IMR-90 (cell line): ENCODE measurements around the gene DCANP1. TPM values are rescaled to one million over a fixed set of nuclear protein-coding genes. Genes with fewer than 3 reads are reported as not detected.

Experiments used
- ATAC-seq: fragments of 200-7000 bp; cut with Tn5 transposase; 2 replicates; pipeline ENCODE4 v1.9.1; 2020; ENCODE audit warnings: low read depth, mild to moderate bottlenecking, moderate library complexity
- BruUV-seq: library from RNA; stranded (reverse); fragments of 400-500 nt; replicated peaks from 2 replicates; lab custom pipeline; 2021; lab: Mats Ljungman, UMichigan
- CTCF ChIA-PET: fragments of 300-600 bp; formaldehyde crosslinking; extraction: SDS; loops from one replicate; lab custom pipeline; 2021; ENCODE audit warnings: antibody characterized with exemption; lab: Yijun Ruan, JAX
- POLR2A ChIA-PET: fragments of 300-600 bp; sonication (Branson Sonifier 250); formaldehyde crosslinking; loops from one replicate; lab custom pipeline; 2022; ENCODE audit warnings: antibody characterized with exemption; ENCODE audit not compliant: unreplicated experiment; lab: Charles Lee
- DNase-seq: peaks from one replicate; pipeline ENCODE4 v3.0.0; 2013
- H2AFZ ChIP-seq: replicated peaks from 2 replicates; pipeline ENCODE3; 2013; ENCODE audit warnings: low read length, mild to moderate bottlenecking; ENCODE audit not compliant: poor library complexity
- H2AK5ac ChIP-seq: 2 replicates; pipeline ENCODE4 v1.6.1; 2013; ENCODE audit warnings: low read depth, low read length, inconsistent platforms
- H2AK9ac ChIP-seq: replicated peaks from 2 replicates; pipeline ENCODE3; 2013; ENCODE audit warnings: mild to moderate bottlenecking, low read depth, low read length, moderate library complexity; ENCODE audit not compliant: poor library complexity
- H2BK120ac ChIP-seq: 2 replicates; pipeline ENCODE4 v1.6.1; 2013; ENCODE audit warnings: low read depth, low read length, inconsistent platforms
- H2BK15ac ChIP-seq: 3 replicates; pipeline ENCODE4 v1.6.1; 2013; ENCODE audit warnings: low read depth, low read length, inconsistent platforms
- H2BK20ac ChIP-seq: 2 replicates; pipeline ENCODE4 v1.6.1; 2013; ENCODE audit warnings: low read depth, mild to moderate bottlenecking, inconsistent platforms, low read length, moderate library complexity
- H2BK5ac ChIP-seq: 2 replicates; pipeline ENCODE4 v1.6.1; 2013; ENCODE audit warnings: mild to moderate bottlenecking, low read depth, low read length, inconsistent platforms; ENCODE audit not compliant: poor library complexity, severe bottlenecking
- H3K14ac ChIP-seq: replicated peaks from 2 replicates; pipeline ENCODE4 v1.6.1; 2013; ENCODE audit warnings: low read depth, low read length, inconsistent platforms
- H3K18ac ChIP-seq: 2 replicates; pipeline ENCODE4 v1.6.1; 2013; ENCODE audit warnings: low read depth, low read length, control low read depth
- H3K23ac ChIP-seq: 2 replicates; pipeline ENCODE4 v1.6.1; 2013; ENCODE audit warnings: low read depth, low read length, inconsistent platforms
- H3K27ac ChIP-seq: 2 replicates; pipeline ENCODE4 v1.5.1; 2013; ENCODE audit warnings: mild to moderate bottlenecking, control low read depth, low read length; ENCODE audit not compliant: insufficient read depth
- H3K27me3 ChIP-seq: 2 replicates; pipeline ENCODE4 v1.6.1; 2013; ENCODE audit warnings: low read length; ENCODE audit not compliant: control insufficient read depth, insufficient read depth
- H3K36me3 ChIP-seq: 2 replicates; pipeline ENCODE4 v1.6.1; 2013; ENCODE audit warnings: low read length, mixed read lengths; ENCODE audit not compliant: control insufficient read depth, insufficient read depth
- H3K4ac ChIP-seq: 2 replicates; pipeline ENCODE4 v1.6.1; 2013; ENCODE audit warnings: low read depth, low read length, inconsistent platforms
- H3K4me1 ChIP-seq: 2 replicates; pipeline ENCODE4 v1.6.1; 2013; ENCODE audit warnings: low read length, mixed read lengths; ENCODE audit not compliant: control insufficient read depth, insufficient read depth
- H3K4me2 ChIP-seq: 2 replicates; pipeline ENCODE4 v1.6.1; 2013; ENCODE audit warnings: low read depth, mild to moderate bottlenecking, control low read depth, low read length, moderate library complexity
- H3K4me3 ChIP-seq: 2 replicates; pipeline ENCODE4 v1.5.1; 2013; ENCODE audit warnings: low read depth, mild to moderate bottlenecking, control low read depth, low read length, moderate library complexity; ENCODE audit not compliant: insufficient read depth
- H3K56ac ChIP-seq: 2 replicates; pipeline ENCODE4 v1.6.1; 2013; ENCODE audit warnings: low read length, inconsistent platforms; ENCODE audit not compliant: insufficient read depth; ENCODE audit errors: extremely low read depth
- H3K79me1 ChIP-seq, 2 experiments: 2 replicates each; pipeline ENCODE4 v1.6.1; 2013; ENCODE audit warnings: low read length in 2 of 2, inconsistent platforms in 1 of 2, low read depth in 1 of 2
- H3K9ac ChIP-seq: 2 replicates; pipeline ENCODE4 v1.6.1; 2013; ENCODE audit warnings: low read depth, low read length, control low read depth
- H3K9me1 ChIP-seq: 2 replicates; pipeline ENCODE4 v1.6.1; 2013; ENCODE audit warnings: low read length, inconsistent platforms; ENCODE audit not compliant: insufficient read depth
- H3K9me3 ChIP-seq: 2 replicates; pipeline ENCODE4 v1.6.1; 2013; ENCODE audit warnings: low read length; ENCODE audit not compliant: control insufficient read depth, insufficient read depth
- H4K20me1 ChIP-seq: 2 replicates; pipeline ENCODE4 v1.6.1; 2013; ENCODE audit warnings: low read length, inconsistent platforms; ENCODE audit not compliant: insufficient read depth
- H4K5ac ChIP-seq: 2 replicates; pipeline ENCODE4 v1.6.1; 2013; ENCODE audit warnings: mild to moderate bottlenecking, low read depth, low read length, control low read depth
- H4K8ac ChIP-seq, 2 experiments: 2 replicates each; pipeline ENCODE4 v1.6.1; 2013; ENCODE audit warnings: low read depth in 2 of 2, low read length in 2 of 2, control low read depth in 1 of 2, inconsistent platforms in 1 of 2
- H4K91ac ChIP-seq: 2 replicates; pipeline ENCODE4 v1.6.1; 2013; ENCODE audit warnings: low read depth, low read length, inconsistent platforms; ENCODE audit not compliant: insufficient read depth
- BHLHE40 ChIP-seq: fragments of 150-350 bp; IDR thresholded peaks from 2 replicates; pipeline ENCODE4 v1.6.1; 2016; ENCODE audit warnings: mild to moderate bottlenecking, low read depth, low read length
- CHD1 ChIP-seq: IDR thresholded peaks from 2 replicates; pipeline ENCODE4 v1.6.1; 2012; ENCODE audit warnings: low read depth, low read length, improper control_type of control experiment
- ELK1 ChIP-seq: fragments of 150-350 bp; IDR thresholded peaks from 2 replicates; pipeline ENCODE4 v1.6.1; 2016; ENCODE audit warnings: low read depth, mild to moderate bottlenecking, low read length, moderate library complexity, borderline replicate concordance
- FOS ChIP-seq: fragments of 150-350 bp; IDR thresholded peaks from 2 replicates; pipeline ENCODE4 v1.6.1; 2016; ENCODE audit warnings: low read depth, low read length
- MAFK ChIP-seq: IDR thresholded peaks from 2 replicates; pipeline ENCODE4 v1.6.1; 2012; ENCODE audit warnings: low read depth, low read length, improper control_type of control experiment
- MAZ ChIP-seq: IDR thresholded peaks from 2 replicates; pipeline ENCODE4 v1.6.1; 2012; ENCODE audit warnings: low read depth, mild to moderate bottlenecking, low read length, improper control_type of control experiment, moderate library complexity, borderline replicate concordance
- MXI1 ChIP-seq: IDR thresholded peaks from 2 replicates; pipeline ENCODE4 v1.6.1; 2012; ENCODE audit warnings: low read depth, mild to moderate bottlenecking, low read length, moderate library complexity, borderline replicate concordance
- NFE2L2 ChIP-seq: fragments of 150-350 bp; IDR thresholded peaks from 2 replicates; pipeline ENCODE4 v1.6.1; 2016; ENCODE audit warnings: low read depth, mild to moderate bottlenecking, low read length
- RCOR1 ChIP-seq: IDR thresholded peaks from 2 replicates; pipeline ENCODE4 v1.6.1; 2012; ENCODE audit warnings: mild to moderate bottlenecking, low read length, improper control_type of control experiment; ENCODE audit not compliant: insufficient replicate concordance
- USF2 ChIP-seq: fragments of 150-350 bp; IDR thresholded peaks from 2 replicates; pipeline ENCODE4 v1.6.1; 2017; ENCODE audit warnings: mild to moderate bottlenecking, antibody characterized with exemption, low read length, low read depth
- WGBS, 2 experiments: methylation state at CpG; one replicate each; pipeline versions ENCODE4 v1.1.5 to v1.1.7; 2013; ENCODE audit warnings: missing lambda C conversion rate in 2 of 2; ENCODE audit not compliant: insufficient read length in 1 of 2; ENCODE audit errors: extremely low coverage in 2 of 2; 5-methylcytosine and 5-hydroxymethylcytosine counted together
- dilution Hi-C: fragments of 300-500 bp; cut with HindIII; formaldehyde crosslinking; loops from one replicate; pipeline ENCODE4 v1.14.3; 2018; ENCODE audit warnings: low sequenced_read_pairs; ENCODE audit not compliant: unreplicated experiment
- in situ Hi-C: fragments of 300-500 bp; cut with MboI; formaldehyde crosslinking; loops from 3 replicates; pipeline ENCODE4 v1.14.3; 2019; ENCODE audit warnings: low sequenced_read_pairs, inconsistent platforms, mixed read lengths
- intact Hi-C: fragments of 100-400 bp; cut with micrococcal nuclease; formaldehyde crosslinking; loops from 2 replicates; pipeline ENCODE4 v1.10.0; 2022
- polyA plus RNA-seq, 3 experiments: library from polyadenylated mRNA; depleted of rRNA; stranded (reverse); fragments of >200 nt; gene quantifications; 2 replicates each; pipeline ENCODE4 v1.2.3, GENCODE V29; 2012; ENCODE audit warnings: low replicate concordance in 1 of 3
- total RNA-seq: library from RNA; depleted of rRNA; stranded (reverse); fragments of >200 nt; gene quantifications from 2 replicates; pipeline ENCODE4 v1.2.3, GENCODE V29; 2012

The DCANP1 gene
- total and polyA plus RNA-seq, 2 of the 4 experiments (the other 2 are of a cell fraction), result not detected

- intact Hi-C loops, result no loop called here
- 73% methylated on average over 2 of the region's 7 CpGs; no CpG with 5 or more reads in 1 of the 2 experiments for WGBS, 2 experiments
- H3K27me3 ChIP-seq, result peaks cover 55% of the 10 kb centered on the region
These were observed 14.5 kb upstream of the DCANP1 start for GRCh38 chr5:135461481-135462151.

More at GRCh38 chr5:135461481-135462151, 14.5 kb upstream of the DCANP1 start:
- H2BK15ac ChIP-seq, result no peak overlapping the region
- CTCF ChIA-PET, result interaction anchor here (0.8 to 3.3 kb wide), 5 partner anchors 12 to 104 kb away, joined by 3 to 16 read pairs (median 4); no protein-coding TSS in a partner anchor
- no peak overlapping the region for H3K9ac ChIP-seq
- H3K56ac ChIP-seq, result no peak overlapping the region
- H2AK5ac ChIP-seq, result no peak overlapping the region
- DNase-seq (no peak), ATAC-seq (no peak)
- H3K18ac ChIP-seq, result no peak overlapping the region
- no peak overlapping the region for H2BK120ac ChIP-seq
- no peaks in the 10 kb centered on the region for H3K9me3 ChIP-seq
- no peak overlapping the region for H4K8ac ChIP-seq
- dilution Hi-C loops (loop anchor here (25.0 kb wide), 1 partner anchor 101 kb away; no protein-coding TSS in a partner anchor), in situ Hi-C loops (loop anchor here (10.0 kb wide), 1 partner anchor 373 kb away; the partner anchor contains the start of gene SLC25A48)
- H3K79me1 ChIP-seq, result no peaks in the 10 kb centered on the region
- no peaks in the 10 kb centered on the region for H4K20me1 ChIP-seq
- no peak overlapping the region for H3K23ac ChIP-seq
- H2AFZ ChIP-seq, result no peak overlapping the region
- no peak overlapping the region for H4K91ac ChIP-seq
- no peak overlapping the region for H4K5ac ChIP-seq
- no peak overlapping the region for H3K4ac ChIP-seq
- H2BK20ac ChIP-seq, result no peak overlapping the region
- TF ChIP-seq FOS (no peak), MAFK (no peak), RCOR1 (no peak), MXI1 (no peak), NFE2L2 (no peak), CHD1 (no peak), USF2 (no peak), ELK1 (no peak), BHLHE40 (no peak), MAZ (no peak)
- no peak overlapping the region for H3K4me2 ChIP-seq
- no peaks in the 10 kb centered on the region for H3K36me3 ChIP-seq
- no peak overlapping the region for H2BK5ac ChIP-seq
- no peak overlapping the region for H2AK9ac ChIP-seq
- POLR2A ChIA-PET, result no interaction called here
- no peaks in the 10 kb centered on the region for H3K9me1 ChIP-seq
- no peak overlapping the region for H3K4me3 ChIP-seq
- no peak overlapping the region for H3K27ac ChIP-seq
- peaks cover 4% of the 10 kb centered on the region; the same call in 1 of the 2 replicates for H3K4me1 ChIP-seq
- no peak overlapping the region for H3K14ac ChIP-seq
- BruUV-seq, result no TSS peak
